GM18499 (cell line): Measurements from ENCODE around the gene ITGB3.
A peak's percentile ranks its signal among the peaks of the same experiment; 100 is the strongest.

ENCODE experiments used
- ATAC-seq: cut with Tn5 transposase; IDR thresholded peaks from one replicate; pipeline ENCODE4 v1.9.1; 2021; ENCODE audit warnings: moderate number of reproducible peaks; ENCODE audit not compliant: insufficient read depth, unreplicated experiment

The ITGB3 gene

GRCh38 chr17:47324224-47325020, 70.8 kb downstream of the ITGB3 start:
- ATAC-seq: peak; percentile 15

- no peak for ATAC-seq
These were observed 71.5 kb downstream of the ITGB3 start for GRCh38 chr17:47325176-47325575.

GRCh38 chr17:47330548-47330947, 76.9 kb downstream of the ITGB3 start:
- ATAC-seq: no peak

GRCh38 chr17:47332287-47332686, 78.7 kb downstream of the ITGB3 start:
- ATAC-seq: no peak

- ATAC-seq: no peak
These were observed 81.7 kb downstream of the ITGB3 start for GRCh38 chr17:47335101-47335936.

GRCh38 chr17:47338026-47338425, 84.4 kb downstream of the ITGB3 start:
- no peak for ATAC-seq

- ATAC-seq: no peak
These were observed 99.2 kb downstream of the ITGB3 start for GRCh38 chr17:47352848-47353247.

- no peak for ATAC-seq
These were observed 105.0 kb downstream of the ITGB3 start for GRCh38 chr17:47358652-47359051.
